Upper lobe of left lung (tissue), 6 donors: Measurements from ENCODE around the gene REPS1. TPM values are rescaled to one million over a fixed set of nuclear protein-coding genes. Genes with fewer than 3 reads are reported as not detected.

Experiments
- ATAC-seq, 2 donors: fragments of 200-7000 bp; cut with Tn5 transposase; one replicate each; pipeline ENCODE4 v1.9.1; 2022; ENCODE audit warnings: mild to moderate bottlenecking in 2 of 2, moderate library complexity in 2 of 2; ENCODE audit not compliant: low FRiP score in 2 of 2
- DNase-seq, 2 donors: peaks; one replicate each; pipeline ENCODE4 v3.0.0-alpha.2; 2019 to 2020
- H3K27ac ChIP-seq, 4 donors: fragments of 200-600 bp; sonication (generic); one replicate each; pipeline ENCODE4 v1.5.1; 2016 to 2019
- H3K27me3 ChIP-seq, 4 donors: fragments of 200-600 bp; sonication (generic); one replicate each; pipeline ENCODE4 v1.5.1; 2017 to 2019
- H3K36me3 ChIP-seq, 4 donors: fragments of 200-600 bp; sonication (generic); one replicate each; pipeline ENCODE4 v1.5.1; 2016 to 2019
- H3K4me1 ChIP-seq, 4 donors: fragments of 200-600 bp; sonication (generic); one replicate each; pipeline ENCODE4 v1.5.1; 2018 to 2019
- H3K4me3 ChIP-seq, 4 donors: fragments of 200-600 bp; sonication (generic); one replicate each; pipeline ENCODE4 v1.5.1; 2017 to 2019; ENCODE audit warnings: mild to moderate bottlenecking in 2 of 4, moderate library complexity in 1 of 4
- H3K9me3 ChIP-seq, 4 donors: fragments of 200-600 bp; sonication (generic); one replicate each; pipeline ENCODE4 v1.5.1; 2018 to 2019
- EP300 ChIP-seq, 4 donors: sonication (generic); formaldehyde crosslinking; IDR thresholded peaks; one replicate each; pipeline ENCODE4 v1.5.1; 2017; ENCODE audit warnings: antibody characterized with exemption in 4 of 4, control low read depth in 2 of 4
- POLR2A ChIP-seq, 4 donors: fragments of 450-650 bp; IDR thresholded peaks; one replicate each; pipeline ENCODE4 v1.5.1; 2016 to 2017; ENCODE audit warnings: antibody characterized with exemption in 4 of 4, mild to moderate bottlenecking in 2 of 4
- POLR2AphosphoS5 ChIP-seq, 2 donors: sonication (generic); formaldehyde crosslinking; IDR thresholded peaks; one replicate each; pipeline ENCODE4 v1.5.1; 2017; ENCODE audit warnings: antibody characterized with exemption in 2 of 2
- WGBS, 2 donors: methylation state at CpG; one replicate each; pipeline ENCODE4 v1.1.5; 2017 to 2018; 5-methylcytosine and 5-hydroxymethylcytosine counted together
- total RNA-seq, 6 donors: library from RNA; depleted of rRNA in 4 of 6; stranded (reverse); fragments of >200 nt in 4 of 6; gene quantifications; one replicate each; pipeline versions ENCODE4 v1.1.0 to v1.2.1, GENCODE V29; 2016 to 2021
- TF ChIP-seq, protein P1 (sequence below), 6 experiments: fragments of 450-650 bp in 4 of 6; fragments of 200-600 bp in 2 of 6; sonication (generic) in 2 of 6; IDR thresholded peaks; one replicate each; pipeline ENCODE4 v1.5.1; 2016 to 2019; ENCODE audit warnings: antibody characterized with exemption in 6 of 6
- donor health status: DM: no; HTN: no; CAD: no; lungs with moderate emphysema.
- donor health status: DM: no; HTN: yes; CAD: no; lungs with severe emphysema.

Gene REPS1
- total RNA-seq, 6 donors from 2014 or later: 30.8 to 90.1 (median 38.6) TPM

DNA sequence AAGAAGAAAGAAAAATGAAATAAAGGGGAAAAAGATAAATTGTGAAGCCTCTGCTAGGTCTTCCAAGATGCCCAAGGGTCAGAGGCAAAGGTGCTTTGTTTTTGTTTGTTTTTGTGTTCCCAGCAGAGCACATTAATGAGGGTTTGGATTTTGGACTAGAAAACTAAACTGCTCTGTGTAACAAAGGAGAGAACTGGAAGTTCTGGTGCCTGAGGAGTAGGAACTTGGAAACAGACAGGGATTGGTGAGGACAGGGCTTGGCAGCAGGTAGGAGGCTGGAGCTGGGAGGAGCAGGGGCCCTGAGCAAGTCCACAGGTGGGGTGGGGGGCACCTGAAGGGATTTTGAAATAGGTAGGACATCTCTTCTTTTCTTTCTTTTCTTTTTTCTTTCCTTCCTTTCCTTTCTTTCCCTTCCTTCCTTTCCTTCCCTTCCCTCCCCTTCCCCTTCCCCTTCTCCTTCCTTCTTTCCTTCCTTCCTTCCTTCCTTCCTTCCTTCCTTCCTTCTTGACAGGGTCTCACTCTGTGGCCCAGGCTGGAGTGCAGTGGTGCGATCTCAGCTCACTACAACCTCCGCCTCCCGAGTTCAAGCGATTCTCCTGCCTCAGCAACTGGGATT is 25.2 kb upstream of the REPS1 start:
- DNase-seq (no peak), ATAC-seq (no peak)
- Histone ChIP-seq H3K9me3 (no peaks in the 10 kb centered on the region), H3K27me3 (no peaks in the 10 kb centered on the region), H3K36me3 (no peaks in the 10 kb centered on the region), H3K4me1 (no peaks in the 10 kb centered on the region), H3K27ac (no peak overlapping the region), H3K4me3 (no peak overlapping the region)
- 94 to 95% methylated on average over 4 of the region's 4 CpGs for WGBS, 2 donors
- TF ChIP-seq EP300 (IDR thresholded peaks at IDR 0.05) (no peak), POLR2A (IDR thresholded peaks at IDR 0.05) (no peak)

- no peaks in the 10 kb centered on the region for H3K27me3 ChIP-seq
- H3K4me1 ChIP-seq: no peaks in the 10 kb centered on the region
- WGBS, 2 donors: 81 to 82% methylated on average over 3 of the region's 3 CpGs
- no peak overlapping the region for H3K4me3 ChIP-seq
- no peak overlapping the region for H3K27ac ChIP-seq
- H3K36me3 ChIP-seq: no peaks in the 10 kb centered on the region
- no peak for ATAC-seq
- TF ChIP-seq EP300 (IDR thresholded peaks at IDR 0.05) (no peak), POLR2AphosphoS5 (IDR thresholded peaks at IDR 0.05) (no peak), POLR2A (IDR thresholded peaks at IDR 0.05) (no peak)
- TF ChIP-seq, protein P1, sequence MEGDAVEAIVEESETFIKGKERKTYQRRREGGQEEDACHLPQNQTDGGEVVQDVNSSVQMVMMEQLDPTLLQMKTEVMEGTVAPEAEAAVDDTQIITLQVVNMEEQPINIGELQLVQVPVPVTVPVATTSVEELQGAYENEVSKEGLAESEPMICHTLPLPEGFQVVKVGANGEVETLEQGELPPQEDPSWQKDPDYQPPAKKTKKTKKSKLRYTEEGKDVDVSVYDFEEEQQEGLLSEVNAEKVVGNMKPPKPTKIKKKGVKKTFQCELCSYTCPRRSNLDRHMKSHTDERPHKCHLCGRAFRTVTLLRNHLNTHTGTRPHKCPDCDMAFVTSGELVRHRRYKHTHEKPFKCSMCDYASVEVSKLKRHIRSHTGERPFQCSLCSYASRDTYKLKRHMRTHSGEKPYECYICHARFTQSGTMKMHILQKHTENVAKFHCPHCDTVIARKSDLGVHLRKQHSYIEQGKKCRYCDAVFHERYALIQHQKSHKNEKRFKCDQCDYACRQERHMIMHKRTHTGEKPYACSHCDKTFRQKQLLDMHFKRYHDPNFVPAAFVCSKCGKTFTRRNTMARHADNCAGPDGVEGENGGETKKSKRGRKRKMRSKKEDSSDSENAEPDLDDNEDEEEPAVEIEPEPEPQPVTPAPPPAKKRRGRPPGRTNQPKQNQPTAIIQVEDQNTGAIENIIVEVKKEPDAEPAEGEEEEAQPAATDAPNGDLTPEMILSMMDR (IDR thresholded peaks at IDR 0.05): no peak
- DNase-seq: no peak
- no peaks in the 10 kb centered on the region for H3K9me3 ChIP-seq
Measured at GRCh38 chr6:139011980-139012379, 23.9 kb upstream of the REPS1 start.

DNA sequence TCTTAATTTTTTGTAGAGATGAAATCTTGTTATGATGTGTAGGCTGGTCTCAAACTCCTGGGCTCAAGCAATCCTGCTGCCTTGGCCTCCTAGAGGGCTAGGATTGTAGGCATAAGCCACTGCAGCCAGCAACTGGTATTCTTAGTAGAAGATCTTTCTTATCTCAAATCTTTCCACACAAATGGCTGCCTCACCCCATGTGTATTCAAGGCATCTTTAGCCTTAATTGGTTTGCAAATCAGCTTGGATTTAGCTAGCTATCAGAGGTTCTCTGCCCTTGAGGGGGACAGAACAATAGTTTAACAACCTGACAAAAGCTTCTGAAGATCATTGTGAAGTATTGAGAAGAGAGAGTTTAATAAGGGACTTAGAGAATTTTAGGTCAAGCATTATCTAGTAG is 22.6 kb upstream of the REPS1 start:
- no peaks in the 10 kb centered on the region for H3K4me1 ChIP-seq
- no peak overlapping the region for H3K27ac ChIP-seq
- no peaks in the 10 kb centered on the region for H3K9me3 ChIP-seq
- no peak overlapping the region for H3K4me3 ChIP-seq
- no peaks in the 10 kb centered on the region for H3K36me3 ChIP-seq
- TF ChIP-seq, protein P1 (IDR thresholded peaks at IDR 0.05): no peak
- TF ChIP-seq POLR2AphosphoS5 (IDR thresholded peaks at IDR 0.05): no peak
- TF ChIP-seq EP300 (IDR thresholded peaks at IDR 0.05): no peak
- no peak for TF ChIP-seq POLR2A (IDR thresholded peaks at IDR 0.05)
- no peaks in the 10 kb centered on the region for H3K27me3 ChIP-seq
- DNase-seq (no peak), ATAC-seq (no peak)

DNA sequence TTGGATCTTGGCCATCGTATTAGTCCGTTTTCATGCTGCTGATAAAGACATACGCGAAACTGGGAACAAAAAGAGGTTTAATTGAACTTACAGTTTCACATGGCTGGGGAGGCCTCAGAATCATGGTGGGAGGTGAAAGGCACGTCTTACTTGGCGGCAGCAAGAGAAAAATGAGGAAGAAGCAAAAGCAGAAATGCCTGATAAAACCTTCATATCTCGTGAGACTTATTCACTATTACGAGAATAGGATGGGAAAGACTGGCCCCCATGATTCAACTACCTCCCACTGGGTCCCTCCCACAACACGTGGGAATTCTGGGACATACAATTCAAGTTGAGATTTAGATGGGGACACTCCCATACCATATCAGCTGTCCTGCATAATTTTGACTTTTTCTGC is 20.1 kb upstream of the REPS1 start:
- WGBS, 2 donors: 80 to 82% methylated on average over 9 of the region's 9 CpGs
- no peaks in the 10 kb centered on the region for H3K27me3 ChIP-seq
- no peak for ATAC-seq
- DNase-seq: no peak
- H3K4me1 ChIP-seq: no peaks in the 10 kb centered on the region
- no peak overlapping the region for H3K27ac ChIP-seq
- no peak for TF ChIP-seq EP300 (IDR thresholded peaks at IDR 0.05)
- TF ChIP-seq, protein P1 (IDR thresholded peaks at IDR 0.05): no peak
- no peak for TF ChIP-seq POLR2AphosphoS5 (IDR thresholded peaks at IDR 0.05)
- no peak for TF ChIP-seq POLR2A (IDR thresholded peaks at IDR 0.05)
- H3K9me3 ChIP-seq: no peaks in the 10 kb centered on the region
- H3K36me3 ChIP-seq: no peaks in the 10 kb centered on the region
- H3K4me3 ChIP-seq: no peak overlapping the region

DNA sequence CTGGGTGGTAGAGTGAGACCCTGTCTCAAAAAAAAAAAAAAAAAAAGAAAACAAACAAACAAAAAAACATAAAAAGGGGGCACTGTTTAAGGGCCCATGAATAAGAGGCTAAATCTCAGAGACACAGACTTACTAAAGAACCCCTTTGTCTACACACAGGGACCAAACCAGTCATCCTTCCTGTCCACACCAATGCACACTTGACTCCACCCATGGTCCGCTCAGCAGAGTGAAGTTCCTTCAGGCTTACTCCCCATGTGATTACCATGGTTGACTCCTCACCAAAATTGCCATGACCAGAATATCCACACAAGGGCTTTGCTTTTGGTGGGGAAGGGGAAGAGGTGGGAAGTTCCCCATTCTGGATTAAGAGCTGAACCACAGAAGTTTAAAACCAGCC is 19.4 kb upstream of the REPS1 start:
- 83 to 86% methylated on average over 1 of the region's 1 CpG for WGBS, 2 donors
- Histone ChIP-seq H3K27me3 (no peaks in the 10 kb centered on the region), H3K4me1 (no peaks in the 10 kb centered on the region), H3K4me3 (no peak overlapping the region), H3K27ac (no peak overlapping the region), H3K9me3 (no peaks in the 10 kb centered on the region), H3K36me3 (no peaks in the 10 kb centered on the region)
- ATAC-seq: no peak
- DNase-seq: no peak
- TF ChIP-seq POLR2AphosphoS5 (IDR thresholded peaks at IDR 0.05): no peak
- no peak for TF ChIP-seq EP300 (IDR thresholded peaks at IDR 0.05)
- TF ChIP-seq, protein P1 (IDR thresholded peaks at IDR 0.05): no peak
- TF ChIP-seq POLR2A (IDR thresholded peaks at IDR 0.05): no peak
